ENCODE data around the gene OAF.

OAF gene

GRCh38 chr11:120218695-120219033 lies 7.8 kb downstream of the OAF start:
- no peak overlapping the region for H3K27ac ChIP-seq (ENCODE audit: low read length)
- no peak overlapping the region for H3K9ac ChIP-seq (ENCODE audit: low read depth, low read length)
- no peaks in the 10 kb centered on the region for H3K36me3 ChIP-seq (ENCODE audit: insufficient read depth, low read depth, low read length)
- no peaks in the 10 kb centered on the region for H3K9me3 ChIP-seq (ENCODE audit: insufficient read depth, low read depth, low read length)
- peaks cover 67% of the 10 kb centered on the region for H3K27me3 ChIP-seq (ENCODE audit: insufficient read depth, low read length)
- no peaks in the 10 kb centered on the region for H3K4me1 ChIP-seq (ENCODE audit: insufficient read depth, low read length)
- no peak overlapping the region for H3K4me3 ChIP-seq (ENCODE audit: low read length)

GRCh38 chr11:120219232-120219937 lies 8.6 kb downstream of the OAF start:
- no peaks in the 10 kb centered on the region for H3K9me3 ChIP-seq (ENCODE audit: insufficient read depth, low read depth, low read length)

GRCh38 chr11:120219938-120220746 lies 9.3 kb downstream of the OAF start:
- H3K27me3 ChIP-seq (ENCODE audit: insufficient read depth, low read length): peaks cover 61% of the 10 kb centered on the region

More at GRCh38 chr11:120219232-120219937, 8.6 kb downstream of the OAF start:
- no peak overlapping the region for H3K9ac ChIP-seq (ENCODE audit: low read depth, low read length)
- no peaks in the 10 kb centered on the region for H3K36me3 ChIP-seq (ENCODE audit: insufficient read depth, low read depth, low read length)
- no peak overlapping the region for H3K27ac ChIP-seq (ENCODE audit: low read length)
- no peaks in the 10 kb centered on the region for H3K4me1 ChIP-seq (ENCODE audit: insufficient read depth, low read length)
- no peak overlapping the region for H3K4me3 ChIP-seq (ENCODE audit: low read length)
- peaks cover 64% of the 10 kb centered on the region for H3K27me3 ChIP-seq (ENCODE audit: insufficient read depth, low read length)

GRCh38 chr11:120220747-120221037 lies 9.9 kb downstream of the OAF start:
- Histone ChIP-seq H3K4me1 (ENCODE audit: insufficient read depth, low read length) (no peaks in the 10 kb centered on the region; the same call in 1 of the 2 replicates), H3K36me3 (ENCODE audit: insufficient read depth, low read depth, low read length) (no peaks in the 10 kb centered on the region), H3K4me3 (ENCODE audit: low read length) (no peak overlapping the region), H3K27me3 (ENCODE audit: insufficient read depth, low read length) (peaks cover 55% of the 10 kb centered on the region), H3K9ac (ENCODE audit: low read depth, low read length) (no peak overlapping the region), H3K27ac (ENCODE audit: low read length) (no peak overlapping the region), H3K9me3 (ENCODE audit: insufficient read depth, low read depth, low read length) (no peaks in the 10 kb centered on the region)

More at GRCh38 chr11:120219938-120220746, 9.3 kb downstream of the OAF start:
- H3K9me3 ChIP-seq (ENCODE audit: insufficient read depth, low read depth, low read length): no peaks in the 10 kb centered on the region
- H3K4me3 ChIP-seq (ENCODE audit: low read length): no peak overlapping the region
- no peak overlapping the region for H3K27ac ChIP-seq (ENCODE audit: low read length)
- H3K4me1 ChIP-seq (ENCODE audit: insufficient read depth, low read length): no peaks in the 10 kb centered on the region; the same call in 1 of the 2 replicates
- no peaks in the 10 kb centered on the region for H3K36me3 ChIP-seq (ENCODE audit: insufficient read depth, low read depth, low read length)
- no peak overlapping the region for H3K9ac ChIP-seq (ENCODE audit: low read depth, low read length)

GRCh38 chr11:120221115-120221752 lies 10.4 kb downstream of the OAF start:
- no peak overlapping the region for H3K9ac ChIP-seq (ENCODE audit: low read depth, low read length)
- no peaks in the 10 kb centered on the region for H3K36me3 ChIP-seq (ENCODE audit: insufficient read depth, low read depth, low read length)
- H3K4me3 ChIP-seq (ENCODE audit: low read length): no peak overlapping the region
- H3K4me1 ChIP-seq (ENCODE audit: insufficient read depth, low read length): no peaks in the 10 kb centered on the region; the same call in 1 of the 2 replicates
- H3K9me3 ChIP-seq (ENCODE audit: insufficient read depth, low read depth, low read length): no peaks in the 10 kb centered on the region
- H3K27ac ChIP-seq (ENCODE audit: low read length): no peak overlapping the region
- peaks cover 50% of the 10 kb centered on the region for H3K27me3 ChIP-seq (ENCODE audit: insufficient read depth, low read length)

- no peaks in the 10 kb centered on the region for H3K36me3 ChIP-seq (ENCODE audit: insufficient read depth, low read depth, low read length)
- H3K9ac ChIP-seq (ENCODE audit: low read depth, low read length): no peak overlapping the region
- H3K4me1 ChIP-seq (ENCODE audit: insufficient read depth, low read length): no peaks in the 10 kb centered on the region; the same call in 1 of the 2 replicates
- peaks cover 33% of the 10 kb centered on the region for H3K27me3 ChIP-seq (ENCODE audit: insufficient read depth, low read length)
- no peaks in the 10 kb centered on the region for H3K9me3 ChIP-seq (ENCODE audit: insufficient read depth, low read depth, low read length)
- no peak overlapping the region for H3K27ac ChIP-seq (ENCODE audit: low read length)
- H3K4me3 ChIP-seq (ENCODE audit: low read length): no peak overlapping the region
These were observed 12.1 kb downstream of the OAF start for GRCh38 chr11:120222916-120223315.

- Histone ChIP-seq H3K36me3 (ENCODE audit: insufficient read depth, low read depth, low read length) (no peaks in the 10 kb centered on the region), H3K9me3 (ENCODE audit: insufficient read depth, low read depth, low read length) (no peaks in the 10 kb centered on the region), H3K27ac (ENCODE audit: low read length) (no peak overlapping the region), H3K9ac (ENCODE audit: low read depth, low read length) (no peak overlapping the region), H3K27me3 (ENCODE audit: insufficient read depth, low read length) (peaks cover 31% of the 10 kb centered on the region), H3K4me1 (ENCODE audit: insufficient read depth, low read length) (no peaks in the 10 kb centered on the region; the same call in 1 of the 2 replicates), H3K4me3 (ENCODE audit: low read length) (no peak overlapping the region)
These were observed 13.0 kb downstream of the OAF start for GRCh38 chr11:120223793-120224192.

- no peak overlapping the region for H3K27ac ChIP-seq (ENCODE audit: low read length)
- no peaks in the 10 kb centered on the region; the same call in 1 of the 2 replicates for H3K4me1 ChIP-seq (ENCODE audit: insufficient read depth, low read length)
These were observed 13.5 kb downstream of the OAF start for GRCh38 chr11:120224361-120224760.

GRCh38 chr11:120224972-120225909 lies 14.4 kb downstream of the OAF start:
- H3K27ac ChIP-seq (ENCODE audit: low read length): no peak overlapping the region
- no peaks in the 10 kb centered on the region for H3K9me3 ChIP-seq (ENCODE audit: insufficient read depth, low read depth, low read length)
- H3K4me1 ChIP-seq (ENCODE audit: insufficient read depth, low read length): no peaks in the 10 kb centered on the region; the same call in 1 of the 2 replicates
- no peak overlapping the region for H3K4me3 ChIP-seq (ENCODE audit: low read length)
- H3K36me3 ChIP-seq (ENCODE audit: insufficient read depth, low read depth, low read length): no peaks in the 10 kb centered on the region
- H3K27me3 ChIP-seq (ENCODE audit: insufficient read depth, low read length): peaks cover 17% of the 10 kb centered on the region
- no peak overlapping the region for H3K9ac ChIP-seq (ENCODE audit: low read depth, low read length)

More at GRCh38 chr11:120224361-120224760, 13.5 kb downstream of the OAF start:
- H3K27me3 ChIP-seq (ENCODE audit: insufficient read depth, low read length): peaks cover 26% of the 10 kb centered on the region
- H3K9me3 ChIP-seq (ENCODE audit: insufficient read depth, low read depth, low read length): no peaks in the 10 kb centered on the region
- no peaks in the 10 kb centered on the region for H3K36me3 ChIP-seq (ENCODE audit: insufficient read depth, low read depth, low read length)
- no peak overlapping the region for H3K9ac ChIP-seq (ENCODE audit: low read depth, low read length)
- H3K4me3 ChIP-seq (ENCODE audit: low read length): no peak overlapping the region

- Histone ChIP-seq H3K27me3 (ENCODE audit: insufficient read depth, low read length) (peaks cover 13% of the 10 kb centered on the region; the same call in 1 of the 2 replicates), H3K4me3 (ENCODE audit: low read length) (no peak overlapping the region), H3K9ac (ENCODE audit: low read depth, low read length) (no peak overlapping the region), H3K9me3 (ENCODE audit: insufficient read depth, low read depth, low read length) (no peaks in the 10 kb centered on the region), H3K36me3 (ENCODE audit: insufficient read depth, low read depth, low read length) (no peaks in the 10 kb centered on the region), H3K4me1 (ENCODE audit: insufficient read depth, low read length) (no peaks in the 10 kb centered on the region; the same call in 1 of the 2 replicates), H3K27ac (ENCODE audit: low read length) (no peak overlapping the region)
These were observed 15.4 kb downstream of the OAF start for GRCh38 chr11:120226242-120226641.

- H3K36me3 ChIP-seq (ENCODE audit: insufficient read depth, low read depth, low read length): no peaks in the 10 kb centered on the region
- H3K4me3 ChIP-seq (ENCODE audit: low read length): no peak overlapping the region
- H3K9me3 ChIP-seq (ENCODE audit: insufficient read depth, low read depth, low read length): no peaks in the 10 kb centered on the region
- H3K27me3 ChIP-seq (ENCODE audit: insufficient read depth, low read length): peaks cover 13% of the 10 kb centered on the region; the same call in 1 of the 2 replicates
- H3K9ac ChIP-seq (ENCODE audit: low read depth, low read length): no peak overlapping the region
- no peaks in the 10 kb centered on the region; the same call in 1 of the 2 replicates for H3K4me1 ChIP-seq (ENCODE audit: insufficient read depth, low read length)
- H3K27ac ChIP-seq (ENCODE audit: low read length): no peak overlapping the region
These were observed 15.9 kb downstream of the OAF start for GRCh38 chr11:120226714-120227113.
